ENCODE measurements around the gene RABGAP1L. TPM values are rescaled to one million over a fixed set of nuclear protein-coding genes. Genes with fewer than 3 reads are reported as not detected.

RABGAP1L gene
- total and polyA plus RNA-seq, 2 of the 8 experiments (the other 6 are each of a cell fraction or from before 2014, with no cell fraction given): 33.3 to 156 TPM

- TF ChIP-seq BRCA1 (IDR thresholded peaks at IDR 0.05; ENCODE audit: low read depth, low read length): no peak
- TF ChIP-seq EP300 (IDR thresholded peaks at IDR 0.05; ENCODE audit: borderline replicate concordance in 1 of 2, low read depth in 2 of 2, low read length in 2 of 2): no peak
- TF ChIP-seq SIX5 (IDR thresholded peaks at IDR 0.05; ENCODE audit: low read depth, low read length): no peak
- no peak for TF ChIP-seq JUND (IDR thresholded peaks at IDR 0.05; ENCODE audit: low read length)
- no peak for TF ChIP-seq TAF7 (optimal IDR thresholded peaks at IDR 0.05; ENCODE audit: borderline replicate concordance, low read depth, low read length)
- no peak for TF ChIP-seq KDM4A (IDR thresholded peaks at IDR 0.05; ENCODE audit: low read depth, low read length, severe bottlenecking)
- no peak for TF ChIP-seq CBX8 (IDR thresholded peaks at IDR 0.05; ENCODE audit: borderline replicate concordance, low read depth, low read length)
Observed at GRCh38 chr1:174654560-174654959, 495.2 kb downstream of the RABGAP1L start (continued).

Data from H1 (cell line).